Upper lobe of right lung (tissue), 1 donor: Measurements from ENCODE around the gene MGAT5B. TPM values are rescaled to one million over a fixed set of nuclear protein-coding genes. Genes with fewer than 3 reads are reported as not detected.

ENCODE experiments used
- ATAC-seq: fragments of 200-7000 bp; cut with Tn5 transposase; one replicate; pipeline ENCODE4 v1.9.1; 2020; ENCODE audit warnings: mild to moderate bottlenecking, moderate library complexity
- DNase-seq: peaks from one replicate; pipeline ENCODE4 v3.0.0-alpha.2; 2020
- H3K27ac ChIP-seq: fragments of 200-600 bp; one replicate; pipeline ENCODE4 v1.8.0; 2022
- H3K27me3 ChIP-seq: fragments of 200-600 bp; one replicate; pipeline ENCODE4 v1.8.0; 2022; ENCODE audit warnings: mild to moderate bottlenecking
- H3K36me3 ChIP-seq: fragments of 200-600 bp; one replicate; pipeline ENCODE4 v1.8.0; 2022
- H3K4me1 ChIP-seq: fragments of 200-600 bp; one replicate; pipeline ENCODE4 v1.8.0; 2022
- H3K4me3 ChIP-seq: fragments of 200-600 bp; one replicate; pipeline ENCODE4 v1.8.0; 2022; ENCODE audit warnings: mild to moderate bottlenecking
- H3K9me3 ChIP-seq: fragments of 200-600 bp; one replicate; pipeline ENCODE4 v1.8.0; 2022
- CTCF ChIP-seq: fragments of 200-600 bp; IDR thresholded peaks from one replicate; pipeline ENCODE4 v1.8.0; 2022; ENCODE audit warnings: antibody characterized with exemption
- intact Hi-C: fragments of 100-400 bp; cut with DNase I; formaldehyde crosslinking; loops from one replicate; pipeline ENCODE4 v1.11.0; 2022
- total RNA-seq: library from RNA; stranded (reverse); fragmentation: NEBNext Ultra II Directional; extraction: Animal tissue kit (Norgen Biotek cat#: 25700); gene quantifications from one replicate; pipeline ENCODE4 v1.2.1, GENCODE V29; 2021
- donor health status: DM: no; HTN: yes; CAD: no; lungs with severe emphysema.

Gene MGAT5B
- total RNA-seq, 1 donor from 2014 or later, result 2.0 TPM

- intact Hi-C loops, result no loop called here
- Histone ChIP-seq H3K4me1 (no peaks in the 10 kb centered on the region), H3K4me3 (no peak overlapping the region), H3K36me3 (no peaks in the 10 kb centered on the region), H3K27me3 (peaks cover 8% of the 10 kb centered on the region), H3K9me3 (no peaks in the 10 kb centered on the region), H3K27ac (no peak overlapping the region)
- no peak for ATAC-seq
- no peak for DNase-seq
- TF ChIP-seq CTCF, result no peak
Measured at GRCh38 chr17:76878568-76878967, 10.4 kb downstream of the MGAT5B start.

DNA sequence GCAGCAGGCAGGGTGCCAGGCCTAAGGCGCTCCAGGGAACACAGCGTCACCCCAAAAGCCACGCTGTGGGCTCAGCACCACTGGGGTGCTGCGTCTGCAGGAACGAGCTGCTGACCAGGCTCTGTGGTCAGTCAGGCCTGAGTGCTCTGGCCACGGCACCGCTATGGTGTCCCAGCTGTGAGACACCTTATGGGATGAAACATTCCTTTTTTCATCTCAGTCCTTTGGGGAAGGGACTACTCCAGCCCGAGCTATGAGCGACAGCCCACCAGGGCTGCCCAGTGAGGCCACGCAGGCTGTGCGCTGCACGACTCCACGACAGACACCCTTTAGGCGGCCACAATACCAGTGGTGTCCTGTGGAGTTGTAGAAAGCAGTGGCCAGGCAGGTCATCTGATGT, 11.1 kb downstream of the MGAT5B start:
- DNase-seq (no peak), ATAC-seq (no peak)
- no peak overlapping the region for H3K4me3 ChIP-seq
- no peaks in the 10 kb centered on the region for H3K36me3 ChIP-seq
- TF ChIP-seq CTCF, result no peak
- no peaks in the 10 kb centered on the region for H3K9me3 ChIP-seq
- H3K4me1 ChIP-seq, result no peaks in the 10 kb centered on the region
- intact Hi-C loops, result no loop called here
- H3K27me3 ChIP-seq, result peaks cover 8% of the 10 kb centered on the region
- H3K27ac ChIP-seq, result no peak overlapping the region

- DNase-seq (no peak), ATAC-seq (no peak)
- no peak overlapping the region for H3K4me3 ChIP-seq
- no peak for TF ChIP-seq CTCF
- peaks cover 8% of the 10 kb centered on the region for H3K27me3 ChIP-seq
- H3K27ac ChIP-seq, result no peak overlapping the region
- intact Hi-C loops, result loop anchor here (10.0 kb wide), 1 partner anchor 65 kb away; no protein-coding TSS in a partner anchor
- no peaks in the 10 kb centered on the region for H3K9me3 ChIP-seq
- no peaks in the 10 kb centered on the region for H3K4me1 ChIP-seq
- H3K36me3 ChIP-seq, result no peaks in the 10 kb centered on the region
Measured at GRCh38 chr17:76879691-76880090, 11.5 kb downstream of the MGAT5B start.

DNA sequence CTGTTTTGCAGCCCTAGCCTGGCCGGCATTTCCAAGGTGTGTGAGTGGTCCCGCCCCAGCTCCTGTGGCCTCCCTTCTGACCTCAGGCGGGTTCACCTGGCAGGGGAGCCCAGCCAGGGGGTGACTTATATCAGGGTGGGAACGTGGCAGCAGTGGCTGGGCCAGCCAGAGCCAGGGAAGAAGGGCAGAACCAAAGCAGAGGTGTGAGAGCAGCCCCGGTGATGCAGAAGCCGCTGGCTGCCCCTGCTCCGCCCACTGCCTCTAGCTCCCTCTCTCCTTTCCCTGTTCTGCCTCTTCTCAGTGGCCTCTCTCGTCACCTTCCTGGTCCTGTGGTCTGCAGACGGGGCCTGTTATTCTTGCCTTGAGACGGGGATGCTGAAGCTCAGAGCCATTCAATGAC, 12.1 kb downstream of the MGAT5B start:
- H3K4me3 ChIP-seq, result no peak overlapping the region
- TF ChIP-seq CTCF, result no peak
- intact Hi-C loops, result loop anchor here (10.0 kb wide), 1 partner anchor 65 kb away; no protein-coding TSS in a partner anchor

DNA sequence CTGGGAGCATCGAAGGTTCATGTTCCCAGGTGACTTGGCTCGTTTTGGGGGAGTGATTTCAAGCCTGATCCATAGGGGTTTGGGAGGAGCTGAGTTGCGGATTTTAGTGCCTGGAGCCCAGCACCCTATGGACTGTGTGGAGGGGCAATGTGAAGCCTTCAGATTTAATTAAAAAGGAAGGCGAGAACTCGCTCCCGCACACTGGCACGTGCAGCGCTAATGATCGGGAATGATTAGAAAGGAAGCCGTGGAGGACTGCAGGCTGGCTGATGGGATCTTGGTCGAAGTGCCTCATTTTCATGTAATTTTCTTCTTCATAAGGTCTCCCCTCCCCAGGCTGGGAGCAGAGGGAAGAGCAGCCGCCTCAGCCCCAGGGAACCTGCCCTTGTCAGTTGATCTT, 12.8 kb downstream of the MGAT5B start:
- no peak overlapping the region for H3K4me3 ChIP-seq
- no peaks in the 10 kb centered on the region for H3K4me1 ChIP-seq
- DNase-seq, result no peak
- no peaks in the 10 kb centered on the region for H3K9me3 ChIP-seq
- H3K27me3 ChIP-seq, result peaks cover 8% of the 10 kb centered on the region
- no peak for TF ChIP-seq CTCF
- ATAC-seq, result no peak
- intact Hi-C loops, result loop anchor here (10.0 kb wide), 1 partner anchor 64 kb away; no protein-coding TSS in a partner anchor
- no peak overlapping the region for H3K27ac ChIP-seq
- H3K36me3 ChIP-seq, result no peaks in the 10 kb centered on the region

More for the DNA sequence above, 12.1 kb downstream of the MGAT5B start:
- ATAC-seq (no peak), DNase-seq (no peak)
- Histone ChIP-seq H3K9me3 (no peaks in the 10 kb centered on the region), H3K27me3 (peaks cover 8% of the 10 kb centered on the region), H3K36me3 (no peaks in the 10 kb centered on the region), H3K27ac (no peak overlapping the region), H3K4me1 (no peaks in the 10 kb centered on the region)

DNA sequence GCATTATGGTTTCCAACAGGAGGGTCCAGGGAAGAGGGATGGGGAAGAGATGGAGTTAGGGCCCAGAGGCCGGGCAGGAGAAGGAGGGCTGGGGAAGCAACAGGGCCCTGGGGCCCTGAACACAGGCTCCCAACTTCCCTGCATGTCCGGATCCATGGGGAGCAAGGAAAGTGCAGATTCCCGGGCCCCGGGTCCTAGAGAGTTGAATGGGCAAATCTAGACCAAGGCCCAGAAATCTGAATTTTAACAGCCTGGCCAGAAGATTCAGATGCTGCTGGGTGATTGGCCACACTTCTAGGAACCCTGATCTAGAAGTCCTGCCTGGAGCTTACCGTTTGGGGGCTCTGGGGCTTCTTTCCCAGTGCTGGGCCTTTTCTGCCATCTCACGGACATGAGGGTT, 13.2 kb downstream of the MGAT5B start:
- Histone ChIP-seq H3K27me3 (peaks cover 8% of the 10 kb centered on the region), H3K9me3 (no peaks in the 10 kb centered on the region), H3K36me3 (no peaks in the 10 kb centered on the region), H3K27ac (no peak overlapping the region), H3K4me3 (no peak overlapping the region), H3K4me1 (no peaks in the 10 kb centered on the region)
- ATAC-seq, result no peak
- no peak for DNase-seq
- intact Hi-C loops, result loop anchor here (10.0 kb wide), 1 partner anchor 63 kb away; no protein-coding TSS in a partner anchor
- TF ChIP-seq CTCF, result no peak
